GM23248 (cell line): Measurements from ENCODE around the gene ZBTB34. TPM values are rescaled to one million over a fixed set of nuclear protein-coding genes. Genes with fewer than 3 reads are reported as not detected.
A peak's percentile ranks its signal among the peaks of the same experiment; 100 is the strongest.

Experiments used
- DNase-seq: peaks from one replicate; pipeline ENCODE4 v3.0.0-alpha.2; 2015
- H2AFZ ChIP-seq: fragments of 200-600 bp; sonication (generic); 2 replicates; pipeline ENCODE4 v1.6.1; 2016; ENCODE audit warnings: antibody characterized with exemption
- H3F3A ChIP-seq: fragments of 200-600 bp; sonication (generic); 2 replicates; pipeline ENCODE4 v1.6.1; 2016; ENCODE audit warnings: mild to moderate bottlenecking, antibody characterized with exemption, mixed run types; ENCODE audit not compliant: insufficient read depth
- H3K27ac ChIP-seq: fragments of 200-600 bp; sonication (generic); 2 replicates; pipeline ENCODE4 v1.5.1; 2016; ENCODE audit warnings: mild to moderate bottlenecking
- H3K27me3 ChIP-seq: fragments of 200-600 bp; sonication (generic); replicated peaks from 2 replicates; pipeline ENCODE4 v1.6.1; 2016; ENCODE audit warnings: mild to moderate bottlenecking; ENCODE audit not compliant: insufficient read depth
- H3K36me3 ChIP-seq: fragments of 200-600 bp; sonication (generic); 2 replicates; pipeline ENCODE4 v1.6.1; 2016; ENCODE audit warnings: low read depth, mild to moderate bottlenecking
- H3K4me1 ChIP-seq: fragments of 200-600 bp; sonication (generic); 2 replicates; pipeline ENCODE4 v1.6.1; 2016; ENCODE audit warnings: mild to moderate bottlenecking; ENCODE audit not compliant: insufficient read depth
- H3K4me2 ChIP-seq: fragments of 200-600 bp; sonication (generic); one replicate; pipeline ENCODE4 v1.6.1; 2016; ENCODE audit warnings: mild to moderate bottlenecking; ENCODE audit not compliant: unreplicated experiment
- H3K4me3 ChIP-seq: fragments of 200-600 bp; sonication (generic); 2 replicates; pipeline ENCODE4 v1.5.1; 2016; ENCODE audit warnings: mild to moderate bottlenecking
- H3K79me2 ChIP-seq: fragments of 200-600 bp; sonication (generic); 2 replicates; pipeline ENCODE4 v1.6.1; 2016; ENCODE audit warnings: mild to moderate bottlenecking; ENCODE audit not compliant: insufficient read depth
- H3K9ac ChIP-seq: fragments of 200-600 bp; sonication (generic); 2 replicates; pipeline ENCODE4 v1.6.1; 2016; ENCODE audit warnings: mild to moderate bottlenecking
- H3K9me2 ChIP-seq: fragments of 200-600 bp; sonication (generic); 2 replicates; pipeline ENCODE4 v1.6.1; 2016; ENCODE audit warnings: mixed run types, mild to moderate bottlenecking, moderate library complexity; ENCODE audit not compliant: insufficient read depth
- H3K9me3 ChIP-seq: fragments of 200-600 bp; sonication (generic); one replicate; pipeline ENCODE4 v1.6.1; 2017; ENCODE audit warnings: low read depth
- H4K20me1 ChIP-seq: fragments of 200-600 bp; sonication (generic); 2 replicates; pipeline ENCODE4 v1.6.0; 2016; ENCODE audit not compliant: insufficient read depth
- EZH2 ChIP-seq: fragments of 200-600 bp; sonication (generic); IDR thresholded peaks from 2 replicates; pipeline ENCODE4 v1.6.1; 2018; ENCODE audit warnings: antibody characterized with exemption, mild to moderate bottlenecking; ENCODE audit not compliant: insufficient read depth, poor library complexity, severe bottlenecking
- EZH2phosphoT487 ChIP-seq: fragments of 200-600 bp; sonication (generic); IDR thresholded peaks from 2 replicates; pipeline ENCODE4 v1.6.1; 2018; ENCODE audit warnings: antibody characterized with exemption, moderate library complexity, mild to moderate bottlenecking, low read depth; ENCODE audit not compliant: insufficient read depth
- WGBS, 2 experiments: methylation state at CpG; one replicate each; pipeline ENCODE4 v1.1.6; 2015 to 2017; ENCODE audit warnings: low lambda C conversion rate in 2 of 2, low coverage in 1 of 2; ENCODE audit errors: missing lambda C conversion rate in 2 of 2; 5-methylcytosine and 5-hydroxymethylcytosine counted together
- in situ Hi-C: fragments of 300-500 bp; cut with MboI; formaldehyde crosslinking; loops from 2 replicates; pipeline ENCODE4 v1.15.0; 2020
- polyA plus RNA-seq: library from polyadenylated mRNA; unstranded; fragments of >200 nt; fragmentation: Nextera tagmentation; extraction: Ambion mirVana; gene quantifications from 2 replicates; pipeline ENCODE4 v1.2.1, GENCODE V29; 2016
- total RNA-seq: library from RNA; depleted of rRNA; stranded (reverse); fragments of >200 nt; shearing (Covaris generic); gene quantifications from 2 replicates; pipeline ENCODE4 v1.2.3, GENCODE V29; 2014

Gene ZBTB34
- total and polyA plus RNA-seq, 2 experiments from 2014 or later, result 2.3 to 5.5 TPM

GRCh38 chr9:126874546-126875314 lies 14.3 kb downstream of the ZBTB34 start:
- Histone ChIP-seq H3K36me3 (no peaks in the 10 kb centered on the region), H3K4me1 (no peaks in the 10 kb centered on the region), H3K79me2 (peaks cover 92% of the 10 kb centered on the region), H3F3A (peaks cover 21% of the 10 kb centered on the region), H3K4me3 (no peak overlapping the region), H3K9me3 (no peaks in the 10 kb centered on the region), H3K9ac (no peak overlapping the region), H2AFZ (no peak overlapping the region), H3K9me2 (no peaks in the 10 kb centered on the region), H3K4me2 (no peak overlapping the region), H3K27ac (no peak overlapping the region), H4K20me1 (peaks cover 5% of the 10 kb centered on the region; the same call in 1 of the 2 replicates), H3K27me3 (no peaks in the 10 kb centered on the region)
- in situ Hi-C loops, result no loop called here
- WGBS, 2 experiments, result 69 to 70% methylated on average over 9 of the region's 9 CpGs
- TF ChIP-seq EZH2phosphoT487, result no peak
- no peak for TF ChIP-seq EZH2
- DNase-seq, result peak; percentile 9

GRCh38 chr9:126875756-126876510 lies 15.5 kb downstream of the ZBTB34 start:
- H3K79me2 ChIP-seq, result peaks cover 92% of the 10 kb centered on the region
- H3F3A ChIP-seq, result peaks cover 21% of the 10 kb centered on the region
- H3K4me3 ChIP-seq, result no peak overlapping the region
- TF ChIP-seq EZH2 (no peak), EZH2phosphoT487 (no peak)
- no peaks in the 10 kb centered on the region for H3K9me3 ChIP-seq
- no peak overlapping the region for H2AFZ ChIP-seq
- H3K27me3 ChIP-seq, result no peaks in the 10 kb centered on the region
- peaks cover 5% of the 10 kb centered on the region; the same call in 1 of the 2 replicates for H4K20me1 ChIP-seq
- H3K9ac ChIP-seq, result no peak overlapping the region
- WGBS, 2 experiments, result 70 to 87% methylated on average over 3 to 4 of the region's 4 CpGs
- peaks cover 12% of the 10 kb centered on the region; the same call in 1 of the 2 replicates for H3K36me3 ChIP-seq
- in situ Hi-C loops, result no loop called here
- H3K27ac ChIP-seq, result no peak overlapping the region
- H3K4me2 ChIP-seq, result no peak overlapping the region
- H3K4me1 ChIP-seq, result no peaks in the 10 kb centered on the region
- DNase-seq, result no peak
- H3K9me2 ChIP-seq, result no peaks in the 10 kb centered on the region

GRCh38 chr9:126876531-126876930 lies 16.1 kb downstream of the ZBTB34 start:
- H3K79me2 ChIP-seq, result peaks cover 90% of the 10 kb centered on the region
- no peak overlapping the region for H3K4me2 ChIP-seq
- peaks cover 5% of the 10 kb centered on the region; the same call in 1 of the 2 replicates for H4K20me1 ChIP-seq
- no peak overlapping the region for H3K27ac ChIP-seq
- H3K27me3 ChIP-seq, result no peaks in the 10 kb centered on the region
- H3K9me3 ChIP-seq, result no peaks in the 10 kb centered on the region
- no peak overlapping the region for H2AFZ ChIP-seq
- peaks cover 16% of the 10 kb centered on the region; the same call in 1 of the 2 replicates for H3K36me3 ChIP-seq
- no peak for DNase-seq
- no peaks in the 10 kb centered on the region for H3K4me1 ChIP-seq
- TF ChIP-seq EZH2phosphoT487 (no peak), EZH2 (no peak)
- peaks cover 21% of the 10 kb centered on the region for H3F3A ChIP-seq
- WGBS, 2 experiments, result 47 to 52% methylated on average over 4 of the region's 4 CpGs
- in situ Hi-C loops, result no loop called here
- no peak overlapping the region for H3K4me3 ChIP-seq
- no peaks in the 10 kb centered on the region for H3K9me2 ChIP-seq
- H3K9ac ChIP-seq, result no peak overlapping the region

- H3K4me2 ChIP-seq, result no peak overlapping the region
- no peak overlapping the region for H3K4me3 ChIP-seq
- H3K9ac ChIP-seq, result no peak overlapping the region
- TF ChIP-seq EZH2phosphoT487 (no peak), EZH2 (no peak)
- peaks cover 18% of the 10 kb centered on the region; the same call in 1 of the 2 replicates for H3K36me3 ChIP-seq
- H2AFZ ChIP-seq, result no peak overlapping the region
- WGBS, 2 experiments, result 89 to 94% methylated on average over 9 of the region's 9 CpGs
- H3K4me1 ChIP-seq, result no peaks in the 10 kb centered on the region
- H3K9me2 ChIP-seq, result no peaks in the 10 kb centered on the region
- peaks cover 90% of the 10 kb centered on the region for H3K79me2 ChIP-seq
- no peaks in the 10 kb centered on the region for H3K9me3 ChIP-seq
- peaks cover 21% of the 10 kb centered on the region for H3F3A ChIP-seq
- no peak overlapping the region for H3K27ac ChIP-seq
- peaks cover 5% of the 10 kb centered on the region; the same call in 1 of the 2 replicates for H4K20me1 ChIP-seq
- no peak for DNase-seq
- in situ Hi-C loops, result no loop called here
- no peaks in the 10 kb centered on the region for H3K27me3 ChIP-seq
Measured at GRCh38 chr9:126877418-126877817, 17.0 kb downstream of the ZBTB34 start.
